Measurements from ENCODE around the gene PROK2.

PROK2 gene

GRCh38 chr3:71780430-71780829 lies 4.5 kb downstream of the PROK2 start:
- H3K27ac ChIP-seq = no peak overlapping the region
- TF ChIP-seq CTCF (IDR thresholded peaks at IDR 0.05) (no peak), ZFX (IDR thresholded peaks at IDR 0.05; ENCODE audit: borderline replicate concordance) (no peak)

- H3K27ac ChIP-seq = no peak overlapping the region
- TF ChIP-seq CTCF (IDR thresholded peaks at IDR 0.05) (no peak), ZFX (IDR thresholded peaks at IDR 0.05; ENCODE audit: borderline replicate concordance) (no peak)
Measured at GRCh38 chr3:71779674-71780377, 5.1 kb downstream of the PROK2 start.

- H3K27ac ChIP-seq = no peak overlapping the region
- TF ChIP-seq CTCF (IDR thresholded peaks at IDR 0.05) (no peak), ZFX (IDR thresholded peaks at IDR 0.05; ENCODE audit: borderline replicate concordance) (no peak)
Measured at GRCh38 chr3:71778353-71778752, 6.6 kb downstream of the PROK2 start.

- no peak overlapping the region for H3K27ac ChIP-seq
- TF ChIP-seq ZFX (IDR thresholded peaks at IDR 0.05; ENCODE audit: borderline replicate concordance) (no peak), CTCF (IDR thresholded peaks at IDR 0.05) (no peak)
Measured at GRCh38 chr3:71776538-71776937, 8.4 kb downstream of the PROK2 start.

- H3K27ac ChIP-seq = no peak overlapping the region
- no peak for TF ChIP-seq ZFX (IDR thresholded peaks at IDR 0.05; ENCODE audit: borderline replicate concordance)
- TF ChIP-seq CTCF (IDR thresholded peaks at IDR 0.05) = no peak
Measured at GRCh38 chr3:71771884-71772283, 13.1 kb downstream of the PROK2 start.

- TF ChIP-seq CTCF (IDR thresholded peaks at IDR 0.05) = no peak
- TF ChIP-seq ZFX (IDR thresholded peaks at IDR 0.05; ENCODE audit: borderline replicate concordance) = no peak
- H3K27ac ChIP-seq = no peak overlapping the region
Measured at GRCh38 chr3:71771126-71771525, 13.8 kb downstream of the PROK2 start.

GRCh38 chr3:71763426-71763825 lies 21.5 kb downstream of the PROK2 start:
- no peak for TF ChIP-seq CTCF (IDR thresholded peaks at IDR 0.05)
- no peak for TF ChIP-seq ZFX (IDR thresholded peaks at IDR 0.05; ENCODE audit: borderline replicate concordance)
- H3K27ac ChIP-seq = no peak overlapping the region
